ENCODE measurements around the gene CKS1B. TPM values are rescaled to one million over a fixed set of nuclear protein-coding genes. Genes with fewer than 3 reads are reported as not detected.
A peak's percentile ranks its signal among the peaks of the same experiment; 100 is the strongest.

The CKS1B gene
- total and polyA plus RNA-seq, 4 donors, result 22.3 to 38.2 (median 30.2) TPM

DNA sequence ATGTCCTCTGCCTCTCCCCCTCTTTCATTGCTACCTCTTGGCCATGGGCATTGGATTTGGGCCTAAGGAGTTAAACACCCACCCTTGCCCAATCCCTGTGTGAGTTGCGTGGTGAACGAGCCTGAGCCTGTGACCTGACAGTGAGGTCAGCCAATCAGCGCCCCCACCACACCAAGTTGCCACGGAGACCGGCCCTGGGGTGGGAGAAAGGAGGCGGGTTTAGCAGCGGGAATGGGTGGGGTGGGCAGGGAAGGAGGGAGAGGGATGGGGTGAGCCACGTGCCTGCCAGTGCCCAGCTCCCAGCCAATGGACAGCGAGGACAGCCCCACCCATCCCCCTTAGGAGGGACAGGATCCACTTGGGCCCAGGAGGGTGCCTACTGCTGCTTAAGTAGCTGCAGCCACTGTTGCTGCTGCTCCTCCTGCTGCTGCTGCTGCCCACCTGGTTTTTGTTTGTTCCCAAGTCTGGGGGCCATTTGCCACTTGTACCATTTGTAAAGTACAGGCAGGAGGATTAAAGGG, 37.6 kb downstream of the CKS1B start:
- H3K27me3 ChIP-seq (ENCODE audit: control insufficient read depth in 3 of 3, insufficient read depth in 3 of 3, low read length in 2 of 3), result no peaks in the 10 kb centered on the region
- ATAC-seq (ENCODE audit: insufficient read depth, low FRiP score), result peak; percentile 49
- WGBS, 2 donors, result 17 to 28% methylated on average over 9 of the region's 9 CpGs
- peaks cover 0 to 28% (median 0%) of the 10 kb centered on the region in 4 donors for H3K36me3 ChIP-seq (ENCODE audit: control insufficient read depth in 4 of 4, insufficient read depth in 4 of 4, low read length in 4 of 4)
- H3K27ac ChIP-seq (ENCODE audit: low read depth in 1 of 2, low read length in 1 of 2), result peak overlapping the region in 1 of 2 donors; percentile 65
- DNase-seq, result peak; percentile 65 to 80 (median 78)
- peaks cover 0 to 37% (median 19%) of the 10 kb centered on the region in 5 donors for H3K4me1 ChIP-seq (ENCODE audit: control insufficient read depth in 5 of 5, insufficient read depth in 5 of 5, low read length in 5 of 5)
- TF ChIP-seq, protein P1, sequence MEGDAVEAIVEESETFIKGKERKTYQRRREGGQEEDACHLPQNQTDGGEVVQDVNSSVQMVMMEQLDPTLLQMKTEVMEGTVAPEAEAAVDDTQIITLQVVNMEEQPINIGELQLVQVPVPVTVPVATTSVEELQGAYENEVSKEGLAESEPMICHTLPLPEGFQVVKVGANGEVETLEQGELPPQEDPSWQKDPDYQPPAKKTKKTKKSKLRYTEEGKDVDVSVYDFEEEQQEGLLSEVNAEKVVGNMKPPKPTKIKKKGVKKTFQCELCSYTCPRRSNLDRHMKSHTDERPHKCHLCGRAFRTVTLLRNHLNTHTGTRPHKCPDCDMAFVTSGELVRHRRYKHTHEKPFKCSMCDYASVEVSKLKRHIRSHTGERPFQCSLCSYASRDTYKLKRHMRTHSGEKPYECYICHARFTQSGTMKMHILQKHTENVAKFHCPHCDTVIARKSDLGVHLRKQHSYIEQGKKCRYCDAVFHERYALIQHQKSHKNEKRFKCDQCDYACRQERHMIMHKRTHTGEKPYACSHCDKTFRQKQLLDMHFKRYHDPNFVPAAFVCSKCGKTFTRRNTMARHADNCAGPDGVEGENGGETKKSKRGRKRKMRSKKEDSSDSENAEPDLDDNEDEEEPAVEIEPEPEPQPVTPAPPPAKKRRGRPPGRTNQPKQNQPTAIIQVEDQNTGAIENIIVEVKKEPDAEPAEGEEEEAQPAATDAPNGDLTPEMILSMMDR (IDR thresholded peaks at IDR 0.05; ENCODE audit: control extremely low read depth, extremely low read depth), result no peak
- H3K9ac ChIP-seq (ENCODE audit: insufficient read depth in 1 of 2, low read length in 2 of 2), result peak overlapping the region in 1 of 2 donors; percentile 13
- H3K4me3 ChIP-seq, result no peak overlapping the region
- no peaks in the 10 kb centered on the region for H3K9me3 ChIP-seq (ENCODE audit: control insufficient read depth in 4 of 4, insufficient read depth in 3 of 4, low read length in 3 of 4)

DNA sequence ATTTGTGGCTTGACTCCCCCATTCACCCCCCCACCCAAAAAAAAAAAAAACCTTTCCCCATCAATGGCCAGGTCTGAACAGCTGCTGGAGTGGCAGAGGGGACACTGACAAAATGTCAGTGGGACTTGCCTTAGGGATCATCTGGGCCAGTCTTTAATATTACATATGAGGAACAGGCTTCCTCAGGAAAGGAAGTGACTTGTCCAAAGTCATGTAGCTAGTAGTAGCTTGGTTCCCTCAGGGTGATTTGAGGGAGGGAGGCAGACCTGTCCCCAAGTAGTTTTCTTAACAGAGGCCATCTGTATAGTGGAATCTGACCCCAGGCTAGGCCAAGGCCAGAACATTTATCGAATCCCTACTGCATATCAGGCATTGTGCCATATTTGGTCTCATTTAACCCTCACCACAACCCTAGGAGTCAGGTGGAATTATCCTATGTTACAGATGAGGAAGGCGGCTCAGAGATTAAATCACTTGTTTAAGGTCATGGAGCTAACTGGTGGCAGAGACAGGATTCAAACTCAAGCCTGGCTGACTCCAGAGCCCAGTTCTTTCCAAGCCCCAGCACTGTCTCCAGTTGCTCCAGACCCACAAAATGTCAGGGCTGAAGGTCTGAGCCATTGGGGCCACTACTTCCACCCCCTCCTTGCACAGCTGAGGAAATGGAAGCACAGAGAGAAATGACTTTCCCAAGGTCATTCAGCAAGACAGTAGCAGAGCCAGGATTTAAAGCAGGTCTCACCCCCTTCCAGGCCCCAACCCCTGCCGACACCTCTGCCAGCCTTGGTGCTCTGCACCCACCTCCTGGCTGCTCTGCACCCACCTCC, 38.5 kb downstream of the CKS1B start:
- peak overlapping the region in 1 of 2 donors; percentile 42 for H3K9ac ChIP-seq (ENCODE audit: insufficient read depth in 1 of 2, low read length in 2 of 2)
- H3K36me3 ChIP-seq (ENCODE audit: control insufficient read depth in 4 of 4, insufficient read depth in 4 of 4, low read length in 4 of 4), result peaks cover 0 to 28% (median 0%) of the 10 kb centered on the region in 4 donors
- peaks cover 0 to 33% (median 21%) of the 10 kb centered on the region in 5 donors for H3K4me1 ChIP-seq (ENCODE audit: control insufficient read depth in 5 of 5, insufficient read depth in 5 of 5, low read length in 5 of 5)

DNA sequence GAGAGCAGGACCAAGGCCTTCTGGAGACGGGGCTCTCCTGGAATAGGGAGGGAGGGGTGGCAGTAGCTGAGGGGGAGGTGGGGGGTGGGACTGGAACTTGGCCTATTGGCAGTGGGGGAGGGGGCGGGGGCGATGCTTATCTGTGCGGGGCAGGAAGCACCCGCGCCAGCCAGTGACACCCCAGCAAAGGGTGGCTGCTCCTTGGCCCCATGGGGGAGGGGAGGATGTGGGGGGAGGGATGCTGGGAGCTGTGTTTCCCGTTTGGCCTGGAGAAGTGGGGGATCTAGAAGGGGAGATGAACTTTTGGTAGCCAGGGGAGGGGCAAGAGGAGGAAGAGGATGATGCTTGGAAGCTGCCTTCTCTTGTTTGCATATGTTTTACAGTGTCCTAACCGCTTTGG, 39.2 kb downstream of the CKS1B start:
- ATAC-seq (ENCODE audit: insufficient read depth, low FRiP score) (no peak), DNase-seq (no peak)
- no peaks in the 10 kb centered on the region for H3K27me3 ChIP-seq (ENCODE audit: control insufficient read depth in 3 of 3, insufficient read depth in 3 of 3, low read length in 2 of 3)
- H3K36me3 ChIP-seq (ENCODE audit: control insufficient read depth in 4 of 4, insufficient read depth in 4 of 4, low read length in 4 of 4), result peaks cover 0 to 28% (median 0%) of the 10 kb centered on the region in 4 donors
- 24 to 38% methylated on average over 8 of the region's 8 CpGs for WGBS, 2 donors
- H3K27ac ChIP-seq (ENCODE audit: low read depth in 1 of 2, low read length in 1 of 2), result peak overlapping the region in 1 of 2 donors; percentile 32
- H3K9me3 ChIP-seq (ENCODE audit: control insufficient read depth in 4 of 4, insufficient read depth in 3 of 4, low read length in 3 of 4), result no peaks in the 10 kb centered on the region
- peaks cover 0 to 30% (median 17%) of the 10 kb centered on the region in 5 donors for H3K4me1 ChIP-seq (ENCODE audit: control insufficient read depth in 5 of 5, insufficient read depth in 5 of 5, low read length in 5 of 5)
- H3K4me3 ChIP-seq, result no peak overlapping the region
- no peak overlapping the region for H3K9ac ChIP-seq (ENCODE audit: insufficient read depth in 1 of 2, low read length in 2 of 2)
- TF ChIP-seq, protein P1 (IDR thresholded peaks at IDR 0.05; ENCODE audit: control extremely low read depth, extremely low read depth), result no peak

More for the DNA sequence above, 38.5 kb downstream of the CKS1B start:
- WGBS, 2 donors, result 74 to 80% methylated on average over 3 of the region's 3 CpGs
- Histone ChIP-seq H3K27me3 (ENCODE audit: control insufficient read depth in 3 of 3, insufficient read depth in 3 of 3, low read length in 2 of 3) (no peaks in the 10 kb centered on the region), H3K27ac (ENCODE audit: low read depth in 1 of 2, low read length in 1 of 2) (peak overlapping the region in 1 of 2 donors; percentile 65), H3K9me3 (ENCODE audit: control insufficient read depth in 4 of 4, insufficient read depth in 3 of 4, low read length in 3 of 4) (no peaks in the 10 kb centered on the region), H3K4me3 (no peak overlapping the region)
- TF ChIP-seq, protein P1 (IDR thresholded peaks at IDR 0.05; ENCODE audit: control extremely low read depth, extremely low read depth), result no peak
- DNase-seq (no peak), ATAC-seq (ENCODE audit: insufficient read depth, low FRiP score) (no peak)

All from lung (tissue), 12 donors.